AG09319 (cell line): ENCODE data around the gene ZNF681.

Experiments
- DNase-seq: peaks from one replicate; pipeline ENCODE4 v3.0.0-alpha.2; 2010; ENCODE audit warnings: low read depth; ENCODE audit errors: extremely low read depth
- CTCF ChIP-seq: IDR thresholded peaks from 2 replicates; pipeline ENCODE4 v1.5.1; 2011; ENCODE audit warnings: low read depth, mild to moderate bottlenecking, inconsistent platforms, low read length, moderate library complexity

ZNF681 gene

GRCh38 chr19:23795462-23795861 lies 36.8 kb upstream of the ZNF681 start:
- TF ChIP-seq CTCF, result no peak
- no peak for DNase-seq

GRCh38 chr19:23792784-23793183 lies 34.1 kb upstream of the ZNF681 start:
- no peak for TF ChIP-seq CTCF
- no peak for DNase-seq

GRCh38 chr19:23790641-23791488 lies 32.2 kb upstream of the ZNF681 start:
- DNase-seq, result no peak

GRCh38 chr19:23789246-23789645 lies 30.6 kb upstream of the ZNF681 start:
- TF ChIP-seq CTCF, result no peak
- no peak for DNase-seq

More at GRCh38 chr19:23790641-23791488, 32.2 kb upstream of the ZNF681 start:
- TF ChIP-seq CTCF, result no peak

- DNase-seq, result no peak
- TF ChIP-seq CTCF, result no peak
Measured at GRCh38 chr19:23788411-23788810, 29.7 kb upstream of the ZNF681 start.

GRCh38 chr19:23787106-23787505 lies 28.4 kb upstream of the ZNF681 start:
- TF ChIP-seq CTCF, result no peak
- DNase-seq, result no peak

GRCh38 chr19:23785982-23786381 lies 27.3 kb upstream of the ZNF681 start:
- TF ChIP-seq CTCF, result no peak
- no peak for DNase-seq
